Activated naive CD4-positive, alpha-beta T cell (primary cell): ENCODE measurements around the gene SLC8A2.
A peak's percentile ranks its signal among the peaks of the same experiment; 100 is the strongest.

ENCODE experiments used
- DNase-seq, 4 experiments: peaks; one replicate each; lab custom pipeline; 2025; lab: John Stamatoyannopoulos, UW

The SLC8A2 gene, protein sequence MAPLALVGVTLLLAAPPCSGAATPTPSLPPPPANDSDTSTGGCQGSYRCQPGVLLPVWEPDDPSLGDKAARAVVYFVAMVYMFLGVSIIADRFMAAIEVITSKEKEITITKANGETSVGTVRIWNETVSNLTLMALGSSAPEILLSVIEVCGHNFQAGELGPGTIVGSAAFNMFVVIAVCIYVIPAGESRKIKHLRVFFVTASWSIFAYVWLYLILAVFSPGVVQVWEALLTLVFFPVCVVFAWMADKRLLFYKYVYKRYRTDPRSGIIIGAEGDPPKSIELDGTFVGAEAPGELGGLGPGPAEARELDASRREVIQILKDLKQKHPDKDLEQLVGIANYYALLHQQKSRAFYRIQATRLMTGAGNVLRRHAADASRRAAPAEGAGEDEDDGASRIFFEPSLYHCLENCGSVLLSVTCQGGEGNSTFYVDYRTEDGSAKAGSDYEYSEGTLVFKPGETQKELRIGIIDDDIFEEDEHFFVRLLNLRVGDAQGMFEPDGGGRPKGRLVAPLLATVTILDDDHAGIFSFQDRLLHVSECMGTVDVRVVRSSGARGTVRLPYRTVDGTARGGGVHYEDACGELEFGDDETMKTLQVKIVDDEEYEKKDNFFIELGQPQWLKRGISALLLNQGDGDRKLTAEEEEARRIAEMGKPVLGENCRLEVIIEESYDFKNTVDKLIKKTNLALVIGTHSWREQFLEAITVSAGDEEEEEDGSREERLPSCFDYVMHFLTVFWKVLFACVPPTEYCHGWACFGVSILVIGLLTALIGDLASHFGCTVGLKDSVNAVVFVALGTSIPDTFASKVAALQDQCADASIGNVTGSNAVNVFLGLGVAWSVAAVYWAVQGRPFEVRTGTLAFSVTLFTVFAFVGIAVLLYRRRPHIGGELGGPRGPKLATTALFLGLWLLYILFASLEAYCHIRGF

GRCh38 chr19:47471733-47472457 lies at the start of gene SLC8A2:
TSS of gene SLC8A2 (minus strand) at chr19:47471893. CDS start at chr19:47466403, 5,490 bp downstream.
- peak in 2 of 4 experiments; percentile 33 to 65 for DNase-seq

DNA sequence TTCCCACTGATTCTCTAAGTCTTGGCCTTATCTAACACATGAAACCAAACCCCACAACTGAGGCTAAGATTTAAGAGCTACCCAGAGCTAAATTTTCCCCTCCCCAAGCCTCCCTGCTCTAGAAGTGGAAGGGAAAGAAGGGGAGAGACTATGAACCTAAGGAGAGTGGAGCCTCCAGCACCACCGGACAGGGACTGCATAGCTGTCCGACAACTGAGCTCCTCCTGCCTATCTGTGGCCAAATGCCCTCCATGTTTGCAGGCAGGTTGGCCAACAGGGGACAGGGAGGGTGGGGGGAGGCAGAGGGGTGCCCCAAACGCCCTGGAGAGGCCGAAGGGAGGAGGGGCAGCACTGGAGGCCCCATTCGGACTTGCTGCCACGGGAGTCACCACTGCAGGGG lies 49.1 kb upstream of the SLC8A2 start:
- DNase-seq: no peak

GRCh38 chr19:47520343-47520806 lies 48.7 kb upstream of the SLC8A2 start:
- DNase-seq: no peak

GRCh38 chr19:47518854-47519253 lies 47.2 kb upstream of the SLC8A2 start:
- no peak for DNase-seq

- no peak for DNase-seq
These were observed 46.4 kb upstream of the SLC8A2 start for GRCh38 chr19:47518139-47518538.

- peak; percentile 100 for DNase-seq
These were observed 43.3 kb upstream of the SLC8A2 start, which contains the start of gene NAPA for GRCh38 chr19:47514869-47515588. TSS of gene NAPA (minus strand) at chr19:47515063. CDS start at chr19:47514940, 123 bp downstream.

GRCh38 chr19:47514151-47514868 lies 42.6 kb upstream of the SLC8A2 start:
- DNase-seq: peak in 1 of 4 experiments; percentile 35

DNA sequence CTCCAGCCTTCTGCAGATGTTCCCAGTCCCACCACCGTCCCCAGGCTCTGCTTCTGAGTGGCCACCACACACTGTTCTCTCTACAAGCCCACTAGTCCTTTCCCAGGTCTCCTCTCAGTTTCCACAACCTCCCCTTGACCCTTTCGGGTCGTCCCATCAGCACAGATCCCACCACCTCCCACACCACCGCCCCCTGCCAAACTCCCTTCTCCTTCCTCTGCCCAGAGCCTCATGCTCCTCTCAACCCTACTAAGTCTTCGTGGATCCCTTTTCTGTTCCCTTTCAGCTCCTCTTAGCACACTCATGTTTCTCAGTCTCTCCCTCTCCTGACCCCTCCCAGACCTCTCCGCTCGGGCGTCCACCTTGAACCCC lies 41.2 kb upstream of the SLC8A2 start:
- DNase-seq: no peak

DNA sequence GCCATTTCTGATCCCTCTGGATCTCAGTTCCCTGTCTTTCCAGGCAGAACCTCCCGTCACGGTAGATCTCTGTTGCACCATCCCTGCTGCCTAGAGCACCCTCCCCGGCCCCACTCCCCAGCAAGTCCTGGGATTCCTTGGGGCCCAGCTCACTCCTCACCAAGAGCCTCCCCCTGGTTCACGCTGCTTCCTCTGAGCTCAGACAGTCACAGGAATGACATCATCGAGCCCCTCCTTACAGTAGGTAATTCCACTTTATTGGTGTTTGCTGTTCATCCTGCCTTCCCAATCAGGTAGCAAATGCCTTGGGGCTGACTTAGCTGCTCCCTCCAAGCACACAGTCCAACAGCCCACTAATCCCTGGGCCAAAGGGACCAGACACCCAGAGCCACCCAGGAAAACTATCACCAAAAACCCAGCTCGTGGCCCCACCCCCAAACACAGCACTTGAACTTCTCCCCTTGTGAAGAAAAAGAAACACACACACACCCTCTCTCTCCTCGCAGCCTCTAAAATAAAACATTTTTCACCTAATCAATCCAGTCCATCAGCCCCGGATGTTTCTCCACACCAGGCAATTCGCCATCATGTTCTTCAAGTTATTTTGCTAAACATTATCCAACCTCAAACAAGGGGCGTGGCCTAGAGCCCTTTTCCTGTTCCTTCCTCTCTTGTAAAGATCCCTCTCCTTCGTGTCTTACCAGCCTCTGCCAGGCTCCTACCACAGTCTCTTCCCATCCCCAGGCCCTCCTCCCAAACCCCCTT lies 40.7 kb upstream of the SLC8A2 start:
- no peak for DNase-seq

GRCh38 chr19:47511681-47512080 lies 40.0 kb upstream of the SLC8A2 start:
- no peak for DNase-seq

- no peak for DNase-seq
These were observed 39.4 kb upstream of the SLC8A2 start for GRCh38 chr19:47511128-47511517.

GRCh38 chr19:47510516-47511127 lies 38.9 kb upstream of the SLC8A2 start:
- DNase-seq: no peak

DNA sequence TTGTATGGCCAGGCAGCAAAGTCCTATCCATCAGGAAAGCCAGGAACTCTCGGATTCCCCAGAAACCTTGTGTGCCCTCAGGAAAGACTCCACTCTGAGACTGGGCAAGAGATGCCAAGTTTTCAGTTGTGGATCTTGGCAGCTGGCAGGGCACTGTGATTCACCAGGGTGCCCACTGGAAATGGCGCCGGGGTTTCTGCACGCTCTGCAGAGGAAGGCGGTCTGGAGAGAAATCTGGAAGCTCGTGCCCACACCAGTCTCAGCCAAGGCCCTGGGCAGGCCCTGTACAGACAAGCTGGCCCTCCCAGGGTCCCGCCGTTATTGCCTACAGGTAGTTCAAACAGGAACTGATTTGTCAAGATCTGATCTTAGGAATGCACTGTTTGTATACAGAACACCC lies 38.3 kb upstream of the SLC8A2 start:
- DNase-seq: no peak

GRCh38 chr19:47509170-47509847 lies 37.6 kb upstream of the SLC8A2 start:
- DNase-seq: no peak

DNA sequence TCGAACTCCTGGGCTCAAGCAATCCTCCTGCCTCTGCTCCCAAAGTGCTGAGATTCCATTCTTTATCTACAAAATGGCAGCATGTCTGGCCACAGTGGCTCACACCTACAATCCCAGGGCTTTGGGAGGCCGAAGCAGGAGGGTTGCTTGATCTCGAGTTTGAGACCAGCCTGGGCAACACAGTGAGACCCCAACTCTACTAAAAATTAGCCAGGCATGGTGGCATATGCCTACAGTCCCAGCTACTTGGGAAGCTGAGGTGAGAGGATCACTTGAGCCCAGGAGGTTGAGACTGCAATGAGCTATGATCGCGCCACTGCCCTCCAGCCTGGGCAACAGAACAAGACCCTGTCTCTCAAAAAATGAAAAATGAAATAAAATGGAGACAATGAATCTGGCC lies 37.0 kb upstream of the SLC8A2 start:
- no peak for DNase-seq

DNA sequence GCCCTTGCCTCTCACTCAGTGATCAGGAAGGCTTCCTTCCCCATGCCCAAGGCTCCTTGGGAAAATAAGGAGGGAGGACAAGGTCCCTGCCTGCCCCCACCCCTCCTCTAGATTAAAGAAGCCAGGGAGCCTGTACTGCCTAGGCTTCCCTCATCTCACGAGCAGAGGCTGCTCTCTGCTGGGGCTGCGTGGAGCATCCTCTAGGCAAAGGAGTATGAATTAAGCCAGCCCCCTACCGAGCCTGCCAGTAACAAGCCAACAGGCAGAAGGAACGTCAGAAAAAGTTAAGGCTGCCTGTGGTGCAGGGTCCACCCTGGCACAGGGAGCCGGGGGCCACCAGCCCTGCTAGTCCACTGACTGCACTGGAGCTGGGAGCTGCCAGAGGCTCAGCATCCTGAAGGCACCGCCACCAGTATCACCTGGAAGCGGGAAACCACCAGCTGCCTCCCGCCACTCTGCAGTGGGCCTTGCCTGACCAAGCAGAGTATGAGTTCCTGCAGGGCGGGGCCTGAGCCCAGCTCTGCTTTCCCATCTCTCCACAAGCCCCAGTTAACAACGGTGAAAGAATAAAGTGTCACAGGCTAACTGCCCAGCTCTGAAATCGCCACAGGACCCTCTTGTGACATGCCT lies 36.3 kb upstream of the SLC8A2 start:
- DNase-seq: no peak

- DNase-seq: no peak
These were observed 35.3 kb upstream of the SLC8A2 start for GRCh38 chr19:47507012-47507411.

DNA sequence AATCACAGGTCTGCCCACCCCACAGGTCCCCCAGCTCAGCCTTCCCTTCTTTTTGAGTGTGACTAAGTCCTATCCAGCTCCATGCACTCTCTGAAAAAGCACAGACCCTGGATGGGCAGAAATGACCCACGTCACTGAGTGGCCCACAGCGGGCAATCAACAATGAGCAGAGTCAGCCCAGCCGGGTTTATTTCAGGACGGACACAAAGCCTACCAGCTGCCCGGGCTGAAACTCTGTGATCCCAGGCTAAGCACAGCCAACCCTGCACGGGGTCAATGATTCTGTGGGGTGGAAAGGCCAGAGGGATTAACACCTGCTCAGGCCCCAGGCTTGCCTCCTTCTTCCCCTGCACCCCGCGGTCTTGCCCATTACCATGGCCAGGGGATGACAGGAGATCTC lies 34.8 kb upstream of the SLC8A2 start:
- DNase-seq: no peak
